ENCODE measurements around the gene MLH1. TPM values are rescaled to one million over a fixed set of nuclear protein-coding genes. Genes with fewer than 3 reads are reported as not detected.

MLH1 gene
- total RNA-seq, 2 experiments from 2014 or later, result 85.8 to 102 TPM

GRCh38 chr3:37098884-37099283 is 105.6 kb downstream of the MLH1 start:
- no peaks in the 10 kb centered on the region for H3K27me3 Mint-ChIP-seq
- ChIA-PET POLR2A (no interaction called here), CTCF (interaction anchor here (0.6 kb wide), 1 partner anchor 71 kb away, joined by 3 read pairs; no protein-coding TSS in a partner anchor)
- H3K9me3 Mint-ChIP-seq, result no peaks in the 10 kb centered on the region
- no peaks in the 10 kb centered on the region for H3K4me1 Mint-ChIP-seq (ENCODE audit: low read depth)
- no peaks in the 10 kb centered on the region for H3K36me3 Mint-ChIP-seq
- no peak overlapping the region for H3K27ac Mint-ChIP-seq
- DNase-seq, result no peak
- H3K4me3 Mint-ChIP-seq, result no peak overlapping the region
- intact Hi-C loops (cut with micrococcal nuclease), result no loop called here

GRCh38 chr3:37099469-37099868 is 106.2 kb downstream of the MLH1 start:
- Mint-ChIP-seq H3K36me3 (no peaks in the 10 kb centered on the region), H3K27me3 (no peaks in the 10 kb centered on the region), H3K4me3 (no peak overlapping the region), H3K4me1 (ENCODE audit: low read depth) (no peaks in the 10 kb centered on the region), H3K27ac (no peak overlapping the region), H3K9me3 (no peaks in the 10 kb centered on the region)
- intact Hi-C loops (cut with micrococcal nuclease), result no loop called here
- POLR2A ChIA-PET, result no interaction called here
- DNase-seq, result no peak
- CTCF ChIA-PET, result no interaction called here

GRCh38 chr3:37100411-37100810 is 107.1 kb downstream of the MLH1 start:
- intact Hi-C loops (cut with micrococcal nuclease), result no loop called here
- Mint-ChIP-seq H3K27ac (no peak overlapping the region), H3K36me3 (no peaks in the 10 kb centered on the region), H3K4me3 (no peak overlapping the region), H3K9me3 (no peaks in the 10 kb centered on the region), H3K27me3 (no peaks in the 10 kb centered on the region), H3K4me1 (ENCODE audit: low read depth) (no peaks in the 10 kb centered on the region)
- ChIA-PET POLR2A (no interaction called here), CTCF (no interaction called here)
- DNase-seq, result no peak

Other genes starting within 250 kb of the MLH1 start
- not detected for gene DCLK3, start 229.0 kb upstream of the MLH1 start, total RNA-seq
- 10 to 100 TPM; 11.7 to 17.1 TPM for gene TRANK1, start 48.5 kb upstream of the MLH1 start, total RNA-seq
- 10 to 100 TPM; 11.7 to 16.7 TPM for gene EPM2AIP1, start 387 bp upstream of the MLH1 start, total RNA-seq
- 10 to 100 TPM; 25.9 to 30.7 TPM for gene LRRFIP2, start 181.1 kb downstream of the MLH1 start, total RNA-seq
- gene GOLGA4, start 249.8 kb downstream of the MLH1 start, total RNA-seq, result 10 to 100 TPM; 32.3 to 34.3 TPM

Measured in activated CD4-positive, alpha-beta memory T cell treated with anti-CD3 and anti-CD28 coated beads for 36 hours (primary cell).